ENCODE measurements around the gene MTRR. TPM values are rescaled to one million over a fixed set of nuclear protein-coding genes. Genes with fewer than 3 reads are reported as not detected.

Gene MTRR
- total and polyA plus RNA-seq, 2 of the 8 experiments (the other 6 are each of a cell fraction or from before 2014, with no cell fraction given): 36.4 to 53.8 TPM

GRCh38 chr5:7947301-7947700 lies 78.4 kb downstream of the MTRR start:
- CTCF ChIA-PET (ENCODE audit: partially characterized antibody): interaction anchor here (1.1 kb wide), 1 partner anchor 236 kb away, joined by 3 read pairs; no protein-coding TSS in a partner anchor
- no peak overlapping the region for H2BK20ac ChIP-seq (ENCODE audit: low read length)

More at GRCh38 chr5:7947301-7947700, 78.4 kb downstream of the MTRR start:
- Histone ChIP-seq H3K79me2 (ENCODE audit: control insufficient read depth in 1 of 2, insufficient read depth in 2 of 2, low read length in 2 of 2) (no peaks in the 10 kb centered on the region), H3K79me1 (ENCODE audit: low read depth, low read length) (no peaks in the 10 kb centered on the region), H3K27me3 (replicated peaks in 1 of 4; ENCODE audit: control insufficient read depth in 3 of 4, extremely low read depth in 1 of 4, insufficient read depth in 3 of 4, low read length in 3 of 4) (no peaks in the 10 kb centered on the region), H2BK120ac (replicated peaks; ENCODE audit: low read depth, low read length) (no peak overlapping the region), H2AFZ (ENCODE audit: low read length) (no peak overlapping the region), H3K56ac (replicated peaks; ENCODE audit: insufficient read length, low read depth, low read length) (no peak overlapping the region), H4K20me1 (replicated peaks in 1 of 2; ENCODE audit: control insufficient read depth in 1 of 2, insufficient read depth in 2 of 2, low read length in 2 of 2) (no peaks in the 10 kb centered on the region), H3K4me2 (ENCODE audit: insufficient read depth in 1 of 2, low read depth in 2 of 2, low read length in 2 of 2) (no peak overlapping the region), H3K18ac (ENCODE audit: extremely low read depth, low read length) (no peak overlapping the region), H2BK12ac (ENCODE audit: low read depth, low read length) (no peak overlapping the region), H3K14ac (ENCODE audit: insufficient read length) (no peak overlapping the region), H3K23ac (ENCODE audit: insufficient read length) (no peak overlapping the region), H2BK5ac (ENCODE audit: low read depth, low read length) (no peak overlapping the region), H3K4me1 (replicated peaks in 1 of 4; ENCODE audit: control insufficient read depth in 3 of 4, insufficient read depth in 4 of 4, low read length in 3 of 4) (no peaks in the 10 kb centered on the region), H4K91ac (replicated peaks; ENCODE audit: insufficient read length, low read length) (no peak overlapping the region), H3K36me3 (ENCODE audit: control insufficient read depth in 2 of 4, insufficient read depth in 4 of 4, low read length in 3 of 4) (no peaks in the 10 kb centered on the region), H3K9ac (replicated peaks in 1 of 4; ENCODE audit: extremely low read depth in 1 of 4, low read depth in 3 of 4, low read length in 3 of 4) (no peak overlapping the region), H4K8ac (ENCODE audit: extremely low read depth, insufficient read depth, low read length) (no peak overlapping the region), H3K27ac (ENCODE audit: low read depth, low read length) (no peak overlapping the region), H3K9me3 (ENCODE audit: insufficient read depth in 2 of 2, low read depth in 1 of 2, low read length in 1 of 2) (no peaks in the 10 kb centered on the region), H3K4me3 (ENCODE audit: extremely low read depth in 1 of 4, insufficient read depth in 2 of 4, low read depth in 3 of 4, low read length in 4 of 4) (no peak overlapping the region), H4K5ac (ENCODE audit: insufficient read length, low read depth, low read length) (no peak overlapping the region), H3K23me2 (ENCODE audit: low read depth, low read length) (no peaks in the 10 kb centered on the region), H2AK5ac (ENCODE audit: low read depth, low read length) (no peak overlapping the region), H2BK15ac (ENCODE audit: low read length) (no peak overlapping the region), H3K4ac (replicated peaks; ENCODE audit: insufficient read length, low read depth, low read length) (no peak overlapping the region)
- POLR2A ChIA-PET (ENCODE audit: partially characterized antibody): no interaction called here
- WGBS, 2 experiments (ENCODE audit: extremely low coverage in 1 of 2, insufficient coverage in 1 of 2, insufficient read length in 1 of 2, insufficient replicate concordance in 2 of 2, low coverage in 1 of 2, low lambda C conversion rate in 2 of 2, missing lambda C conversion rate in 1 of 2): 93% methylated on average over 4 of the region's 4 CpGs; no CpG with 5 or more reads in 1 of the 2 experiments
- no peak for TF ChIP-seq PHF8 (conservative IDR thresholded peaks at IDR 0.05; ENCODE audit: low read depth, low read length)
- TF ChIP-seq RNF2 (IDR thresholded peaks at IDR 0.05; ENCODE audit: borderline replicate concordance, low read depth, low read length, missing control alignments, poor library complexity, severe bottlenecking): no peak
- TF ChIP-seq MAFK (IDR thresholded peaks at IDR 0.05; ENCODE audit: low read depth, low read length): no peak
- TF ChIP-seq SUZ12 (IDR thresholded peaks at IDR 0.05; ENCODE audit: low read length): no peak
- no peak for TF ChIP-seq POLR2A (IDR thresholded peaks at IDR 0.05; ENCODE audit: control extremely low read depth in 1 of 2, low read depth in 2 of 2, low read length in 2 of 2)
- TF ChIP-seq SRF (IDR thresholded peaks at IDR 0.05; ENCODE audit: low read depth, low read length): no peak
- TF ChIP-seq, protein P1, sequence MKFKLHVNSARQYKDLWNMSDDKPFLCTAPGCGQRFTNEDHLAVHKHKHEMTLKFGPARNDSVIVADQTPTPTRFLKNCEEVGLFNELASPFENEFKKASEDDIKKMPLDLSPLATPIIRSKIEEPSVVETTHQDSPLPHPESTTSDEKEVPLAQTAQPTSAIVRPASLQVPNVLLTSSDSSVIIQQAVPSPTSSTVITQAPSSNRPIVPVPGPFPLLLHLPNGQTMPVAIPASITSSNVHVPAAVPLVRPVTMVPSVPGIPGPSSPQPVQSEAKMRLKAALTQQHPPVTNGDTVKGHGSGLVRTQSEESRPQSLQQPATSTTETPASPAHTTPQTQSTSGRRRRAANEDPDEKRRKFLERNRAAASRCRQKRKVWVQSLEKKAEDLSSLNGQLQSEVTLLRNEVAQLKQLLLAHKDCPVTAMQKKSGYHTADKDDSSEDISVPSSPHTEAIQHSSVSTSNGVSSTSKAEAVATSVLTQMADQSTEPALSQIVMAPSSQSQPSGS (IDR thresholded peaks at IDR 0.05; ENCODE audit: low read length): no peak
- DNase-seq (ENCODE audit: low read depth in 1 of 2, low spot score in 2 of 2): no peak
- FAIRE-seq: peak; percentile 24

Data from H1 (cell line).